Suppressor macrophage (primary cell): Measurements from ENCODE around the gene GPSM3.
A peak's percentile ranks its signal among the peaks of the same experiment; 100 is the strongest.
"Not testable (repeated sequence)": the region's sequence is repeated elsewhere in the genome, so short reads cannot be mapped to it uniquely, and the experiment has no call there.

Experiments
- DNase-seq, 4 experiments: peaks; one replicate each; pipeline ENCODE4 v3.0.0-alpha.2; 2020 to 2022

The GPSM3 gene

GRCh38 chr6:32149932-32150870 lies 42.2 kb downstream of the GPSM3 start:
- no peak for DNase-seq

- DNase-seq, result no peak
Measured at GRCh38 chr6:32149092-32149755, 43.2 kb downstream of the GPSM3 start.

- DNase-seq, result peak; percentile 82 to 87 (median 82)
Measured at GRCh38 chr6:32148289-32149091, 44.0 kb downstream of the GPSM3 start.

GRCh38 chr6:32147401-32148132 lies 44.9 kb downstream of the GPSM3 start:
- DNase-seq, result peak in 1 of 4 experiments; percentile 21

GRCh38 chr6:32146687-32147086 lies 45.8 kb downstream of the GPSM3 start:
- DNase-seq, result no peak

- DNase-seq, result no peak
Measured at GRCh38 chr6:32146287-32146686, 46.2 kb downstream of the GPSM3 start.

GRCh38 chr6:32144238-32144637 lies 48.2 kb downstream of the GPSM3 start:
- not testable (repeated sequence) for DNase-seq
